Retinal pigment epithelial cell (primary cell): ENCODE data around the gene UNC5C.
"Not testable (repeated sequence)": the region's sequence is repeated elsewhere in the genome, so short reads cannot be mapped to it uniquely, and the experiment has no call there.

ENCODE experiments used
- DNase-seq: peaks from one replicate; pipeline ENCODE4 v3.0.0-alpha.2; 2010; ENCODE audit warnings: low read depth
- H3K4me3 ChIP-seq: 2 replicates; pipeline ENCODE4 v1.5.1; 2011; ENCODE audit warnings: mild to moderate bottlenecking, low read length, control low read depth, moderate library complexity
- TF ChIP-seq, protein P1 (sequence below): conservative IDR thresholded peaks from 2 replicates; pipeline ENCODE4 v1.5.1; 2011; ENCODE audit warnings: low read depth, low read length, control low read depth, inconsistent platforms

UNC5C gene

DNA sequence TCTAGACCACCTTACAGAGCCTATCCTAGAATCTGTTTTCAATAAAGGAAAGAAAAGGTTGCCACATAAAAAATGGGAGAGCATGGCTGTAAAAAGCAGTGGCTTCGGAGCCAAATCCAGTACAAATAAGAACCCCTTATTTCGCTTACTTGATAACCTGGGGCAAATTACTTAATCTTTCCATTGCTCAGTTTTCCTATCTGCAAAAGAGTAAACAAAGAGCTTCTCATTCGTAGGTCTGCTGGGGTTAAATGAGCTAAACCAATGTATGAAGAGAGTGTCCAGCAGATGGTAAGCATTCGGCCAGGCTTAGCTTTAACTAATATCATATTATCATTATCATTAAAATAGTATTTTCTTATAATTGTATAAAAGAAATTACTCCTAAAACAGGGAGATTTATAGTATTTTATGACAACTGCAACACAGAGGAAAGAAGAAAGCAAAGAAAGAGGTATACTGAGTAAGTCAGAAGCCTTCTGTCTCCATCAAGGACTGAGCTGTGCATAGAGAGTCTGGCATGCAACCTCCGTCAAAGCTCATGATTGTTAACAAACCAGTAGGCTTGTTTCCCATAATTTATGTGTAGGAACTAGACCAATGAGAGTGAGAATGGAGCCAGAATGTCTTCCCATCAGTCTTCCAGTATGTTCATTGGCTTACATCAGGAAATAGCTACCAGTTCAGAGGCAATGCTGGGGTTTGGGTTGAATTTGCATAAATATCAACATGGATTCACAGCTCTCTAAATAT is 364.9 kb downstream of the UNC5C start:
- TF ChIP-seq, protein P1, sequence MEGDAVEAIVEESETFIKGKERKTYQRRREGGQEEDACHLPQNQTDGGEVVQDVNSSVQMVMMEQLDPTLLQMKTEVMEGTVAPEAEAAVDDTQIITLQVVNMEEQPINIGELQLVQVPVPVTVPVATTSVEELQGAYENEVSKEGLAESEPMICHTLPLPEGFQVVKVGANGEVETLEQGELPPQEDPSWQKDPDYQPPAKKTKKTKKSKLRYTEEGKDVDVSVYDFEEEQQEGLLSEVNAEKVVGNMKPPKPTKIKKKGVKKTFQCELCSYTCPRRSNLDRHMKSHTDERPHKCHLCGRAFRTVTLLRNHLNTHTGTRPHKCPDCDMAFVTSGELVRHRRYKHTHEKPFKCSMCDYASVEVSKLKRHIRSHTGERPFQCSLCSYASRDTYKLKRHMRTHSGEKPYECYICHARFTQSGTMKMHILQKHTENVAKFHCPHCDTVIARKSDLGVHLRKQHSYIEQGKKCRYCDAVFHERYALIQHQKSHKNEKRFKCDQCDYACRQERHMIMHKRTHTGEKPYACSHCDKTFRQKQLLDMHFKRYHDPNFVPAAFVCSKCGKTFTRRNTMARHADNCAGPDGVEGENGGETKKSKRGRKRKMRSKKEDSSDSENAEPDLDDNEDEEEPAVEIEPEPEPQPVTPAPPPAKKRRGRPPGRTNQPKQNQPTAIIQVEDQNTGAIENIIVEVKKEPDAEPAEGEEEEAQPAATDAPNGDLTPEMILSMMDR, result no peak

DNA sequence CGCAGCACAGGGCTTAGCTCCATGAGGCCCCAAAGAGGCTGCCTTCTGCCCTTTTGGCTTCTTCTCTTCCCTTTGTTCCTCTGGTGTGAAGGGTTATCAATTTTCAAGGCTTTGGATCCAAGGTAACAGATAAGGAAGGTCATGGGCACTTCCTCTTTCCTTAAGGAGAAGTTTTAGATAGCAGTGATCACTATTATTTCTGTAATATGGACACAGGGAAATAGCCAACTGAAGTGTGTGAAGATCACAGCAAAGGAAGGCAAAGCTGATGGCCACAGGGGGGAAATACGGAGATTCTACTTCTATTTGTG is 366.8 kb downstream of the UNC5C start:
- H3K4me3 ChIP-seq, result no peak overlapping the region
- DNase-seq, result no peak
- TF ChIP-seq, protein P1, result no peak

More for the DNA sequence above, 364.9 kb downstream of the UNC5C start:
- DNase-seq, result no peak
- no peak overlapping the region for H3K4me3 ChIP-seq

DNA sequence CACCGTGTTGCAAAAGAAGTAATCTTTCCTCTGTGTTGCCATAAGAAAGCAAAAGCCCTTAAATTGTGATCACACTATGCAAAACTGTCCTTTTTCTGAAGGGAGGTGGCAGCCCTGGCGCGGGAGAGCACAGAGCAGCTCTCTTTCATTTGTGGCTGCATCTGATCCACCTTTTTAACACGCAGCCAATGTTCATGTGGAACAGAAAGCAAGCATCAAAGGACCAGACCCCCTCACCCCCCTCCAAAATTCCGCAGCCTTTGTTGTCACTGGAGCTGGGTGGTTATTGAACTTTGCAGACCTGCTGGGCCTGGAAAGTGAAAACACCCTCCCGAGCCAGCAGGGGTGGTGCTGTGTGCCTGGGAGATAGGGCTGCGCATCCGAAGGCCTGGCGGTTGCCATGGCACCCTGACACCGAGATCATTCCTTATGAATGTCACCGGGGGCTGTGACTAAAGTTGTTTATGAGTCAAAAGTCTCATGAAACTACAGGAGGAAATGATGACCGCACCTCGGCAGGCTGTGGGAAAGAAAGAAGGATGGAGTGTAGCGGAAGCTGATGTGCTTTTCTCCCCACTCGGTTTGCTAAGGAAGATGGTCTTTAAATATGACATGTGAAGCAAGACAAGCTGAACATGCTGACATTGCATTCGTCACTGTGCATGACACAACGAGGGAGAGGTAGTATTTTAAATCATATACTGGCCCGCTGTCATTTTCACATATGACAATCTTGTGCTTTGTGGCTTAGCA is 367.4 kb downstream of the UNC5C start:
- TF ChIP-seq, protein P1, result peak; percentile 17
- no peak for DNase-seq
- no peak overlapping the region for H3K4me3 ChIP-seq

DNA sequence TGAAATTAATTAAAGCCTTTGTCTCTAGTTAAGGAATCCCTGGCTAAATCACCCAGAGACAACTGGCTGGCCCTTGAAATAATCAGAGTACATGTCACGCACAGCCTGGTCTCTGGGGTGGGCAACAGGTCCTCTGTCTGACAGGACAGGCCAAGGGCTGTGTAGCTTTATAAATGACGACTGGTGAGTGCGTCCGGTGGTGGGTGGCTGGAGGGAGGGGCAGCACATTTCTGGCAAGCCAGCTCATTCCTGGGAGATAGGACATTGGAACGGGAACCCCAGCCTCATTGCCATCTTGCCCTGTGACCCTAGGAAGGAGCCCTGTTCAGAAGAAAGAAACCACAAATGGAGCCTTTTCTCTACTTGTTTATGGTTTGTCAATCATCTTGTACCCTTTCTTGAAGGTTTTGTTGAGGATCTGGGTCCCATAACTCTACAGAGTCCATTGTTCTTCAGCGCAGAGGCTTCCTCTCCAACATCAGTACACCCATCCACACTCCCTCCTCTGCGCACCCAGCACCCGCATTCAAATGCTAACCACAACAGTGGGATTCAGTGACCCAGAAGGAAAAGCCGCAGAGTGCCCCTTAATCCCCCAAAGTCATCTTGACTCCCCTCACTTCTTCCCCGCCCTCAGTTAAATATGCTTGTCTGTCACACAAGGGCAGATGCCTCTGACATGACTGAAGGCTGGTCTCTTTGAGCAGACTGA is 368.1 kb downstream of the UNC5C start:
- TF ChIP-seq, protein P1, result no peak
- no peak for DNase-seq
- no peak overlapping the region for H3K4me3 ChIP-seq

DNA sequence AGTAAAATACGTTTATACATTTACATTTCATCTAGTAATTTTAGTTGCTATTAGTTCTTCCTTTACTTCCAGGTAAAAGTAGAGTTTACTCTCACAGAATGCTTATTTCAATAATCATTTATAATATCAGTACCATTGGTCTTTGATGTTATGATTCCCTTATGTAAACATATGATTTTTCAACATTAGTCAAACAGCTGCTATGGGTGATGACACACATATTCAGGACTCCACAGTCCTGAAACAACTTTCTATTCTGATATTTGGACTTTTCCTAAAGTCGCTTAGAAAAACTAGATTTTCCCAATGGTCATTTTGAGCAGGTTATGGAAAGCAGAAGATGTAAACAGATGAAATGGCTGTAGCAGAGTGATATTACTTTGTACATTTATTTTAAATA is 369.8 kb downstream of the UNC5C start:
- no peak overlapping the region for H3K4me3 ChIP-seq
- TF ChIP-seq, protein P1, result no peak
- DNase-seq, result no peak

DNA sequence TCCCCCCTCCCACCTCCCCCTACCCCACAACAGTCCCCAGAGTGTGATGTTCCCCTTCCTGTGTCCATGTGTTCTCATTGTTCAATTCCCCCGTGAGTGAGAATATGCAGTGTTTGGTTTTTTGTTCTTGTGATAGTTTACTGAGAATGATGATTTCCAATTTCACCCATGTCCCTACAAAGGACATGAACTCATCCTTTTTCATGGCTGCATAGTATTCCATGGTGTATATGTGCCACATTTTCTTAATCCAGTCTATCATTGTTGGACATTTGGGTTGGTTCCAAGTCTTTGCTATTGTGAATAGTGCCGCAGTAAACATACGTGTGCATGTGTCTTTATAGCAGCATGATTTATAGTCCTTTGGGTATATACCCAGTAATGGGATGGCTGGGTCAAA is 377.4 kb downstream of the UNC5C start:
- H3K4me3 ChIP-seq, DNase-seq: not testable (repeated sequence)

DNA sequence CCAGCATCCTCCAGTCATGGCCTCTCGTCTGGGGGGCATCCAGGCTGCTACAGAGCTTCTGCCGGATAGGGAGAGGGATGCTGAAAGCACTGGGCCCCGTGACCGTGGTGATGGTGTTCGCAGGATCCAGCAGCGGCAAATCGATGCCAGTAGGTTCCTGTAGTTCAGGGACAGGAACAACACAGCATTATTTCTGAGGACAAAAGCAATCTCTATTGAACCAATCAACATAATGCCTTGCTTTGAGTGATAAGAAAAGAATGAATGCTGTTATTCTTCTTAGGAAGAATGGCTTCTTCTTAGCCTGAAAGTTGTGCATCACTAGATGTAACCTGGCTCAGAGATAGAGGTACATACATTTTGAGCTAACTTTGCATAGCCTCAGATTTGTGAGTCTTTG is 378.6 kb downstream of the UNC5C start:
- no peak for DNase-seq
- TF ChIP-seq, protein P1, result no peak

More for the DNA sequence above, 378.6 kb downstream of the UNC5C start:
- no peak overlapping the region for H3K4me3 ChIP-seq
